Measurements from ENCODE around the gene VPS13D. TPM values are rescaled to one million over a fixed set of nuclear protein-coding genes. Genes with fewer than 3 reads are reported as not detected.
A peak's percentile ranks its signal among the peaks of the same experiment; 100 is the strongest.

VPS13D gene
- total RNA-seq, 1 donor: 37.5 TPM

DNA sequence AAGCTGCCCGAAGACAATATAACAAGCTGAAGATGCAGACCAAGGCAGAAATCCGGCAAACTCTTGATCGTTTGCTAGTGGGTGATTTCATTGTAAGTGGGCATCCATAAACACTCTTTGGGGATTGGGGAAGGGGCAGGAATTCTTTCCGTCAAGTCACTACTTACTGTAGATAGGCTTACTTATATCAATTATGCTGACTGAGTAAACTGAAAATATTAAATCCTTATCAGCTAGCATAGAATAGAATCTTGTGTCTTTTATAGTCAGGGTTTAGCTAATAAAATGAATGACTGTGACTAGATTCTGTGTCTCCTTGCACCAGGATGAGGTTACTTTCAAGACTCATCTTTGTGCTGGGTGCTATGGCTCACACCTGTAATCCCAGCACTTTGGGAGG is 41.2 kb downstream of the VPS13D start:
- DNase-seq (ENCODE audit: low read depth): no peak
- no peak overlapping the region for H3K4me3 ChIP-seq (ENCODE audit: low read depth, low read length)
- TF ChIP-seq, protein P1, sequence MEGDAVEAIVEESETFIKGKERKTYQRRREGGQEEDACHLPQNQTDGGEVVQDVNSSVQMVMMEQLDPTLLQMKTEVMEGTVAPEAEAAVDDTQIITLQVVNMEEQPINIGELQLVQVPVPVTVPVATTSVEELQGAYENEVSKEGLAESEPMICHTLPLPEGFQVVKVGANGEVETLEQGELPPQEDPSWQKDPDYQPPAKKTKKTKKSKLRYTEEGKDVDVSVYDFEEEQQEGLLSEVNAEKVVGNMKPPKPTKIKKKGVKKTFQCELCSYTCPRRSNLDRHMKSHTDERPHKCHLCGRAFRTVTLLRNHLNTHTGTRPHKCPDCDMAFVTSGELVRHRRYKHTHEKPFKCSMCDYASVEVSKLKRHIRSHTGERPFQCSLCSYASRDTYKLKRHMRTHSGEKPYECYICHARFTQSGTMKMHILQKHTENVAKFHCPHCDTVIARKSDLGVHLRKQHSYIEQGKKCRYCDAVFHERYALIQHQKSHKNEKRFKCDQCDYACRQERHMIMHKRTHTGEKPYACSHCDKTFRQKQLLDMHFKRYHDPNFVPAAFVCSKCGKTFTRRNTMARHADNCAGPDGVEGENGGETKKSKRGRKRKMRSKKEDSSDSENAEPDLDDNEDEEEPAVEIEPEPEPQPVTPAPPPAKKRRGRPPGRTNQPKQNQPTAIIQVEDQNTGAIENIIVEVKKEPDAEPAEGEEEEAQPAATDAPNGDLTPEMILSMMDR (IDR thresholded peaks at IDR 0.05; ENCODE audit: insufficient read depth, low read length): no peak

DNA sequence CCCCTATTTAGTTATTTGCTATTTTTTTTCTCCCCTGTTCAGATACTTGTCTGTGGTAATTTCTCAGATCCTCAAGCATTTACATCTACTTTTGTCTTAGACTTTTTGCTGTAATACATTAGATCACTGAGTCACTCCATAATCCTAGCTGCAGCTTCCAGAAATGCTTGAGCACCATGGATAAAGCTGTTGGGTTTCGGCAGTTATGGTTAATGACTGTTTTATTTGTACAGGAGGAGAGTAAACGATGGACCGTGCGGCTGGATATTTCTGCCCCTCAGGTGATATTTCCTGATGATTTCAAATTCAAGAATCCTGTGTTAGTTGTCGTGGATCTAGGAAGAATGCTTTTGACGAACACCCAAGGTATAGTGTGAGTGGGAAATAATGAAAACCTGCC is 42.9 kb downstream of the VPS13D start:
- TF ChIP-seq, protein P1 (IDR thresholded peaks at IDR 0.05; ENCODE audit: insufficient read depth, low read length): no peak
- no peak overlapping the region for H3K4me3 ChIP-seq (ENCODE audit: low read depth, low read length)
- DNase-seq (ENCODE audit: low read depth): no peak

DNA sequence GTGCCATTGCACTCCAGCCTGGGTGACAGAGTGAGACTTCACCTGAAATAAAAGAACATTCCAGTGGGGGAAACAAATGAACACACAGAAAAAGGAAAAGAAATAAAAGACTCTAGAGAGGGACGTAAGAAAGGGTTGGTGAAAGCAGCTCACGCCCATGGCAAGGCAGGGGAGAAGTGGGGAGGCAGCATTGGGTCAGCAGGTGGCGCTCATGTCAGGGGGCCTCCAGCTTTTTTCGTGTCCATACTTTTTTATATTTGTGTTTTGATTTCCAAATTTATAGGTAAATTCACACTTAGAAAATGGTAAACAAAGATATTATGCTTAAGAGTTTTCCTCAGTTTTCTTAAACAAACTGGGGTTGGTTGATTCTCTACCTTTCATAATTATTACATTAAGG is 45.5 kb downstream of the VPS13D start:
- TF ChIP-seq, protein P1 (IDR thresholded peaks at IDR 0.05; ENCODE audit: insufficient read depth, low read length): peak; percentile 92

DNA sequence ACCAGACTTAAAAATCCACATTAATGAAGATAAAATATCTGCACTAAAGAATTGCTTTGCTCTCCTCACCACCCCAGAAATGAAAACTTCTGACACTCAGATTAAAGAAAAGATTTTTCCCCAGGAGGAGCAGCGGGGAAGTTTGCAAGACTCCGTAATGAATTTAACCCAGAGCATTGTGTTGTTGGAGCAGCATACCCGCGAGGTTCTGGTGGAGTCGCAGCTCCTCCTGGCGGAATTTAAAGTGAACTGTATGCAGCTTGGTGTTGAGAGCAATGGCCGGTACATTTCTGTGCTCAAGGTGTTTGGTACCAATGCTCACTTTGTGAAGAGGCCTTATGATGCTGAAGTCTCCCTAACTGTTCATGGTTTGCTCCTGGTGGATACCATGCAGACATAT is 46.4 kb downstream of the VPS13D start:
- no peak overlapping the region for H3K4me3 ChIP-seq (ENCODE audit: low read depth, low read length)
- DNase-seq (ENCODE audit: low read depth): peak; percentile 73
- TF ChIP-seq, protein P1 (IDR thresholded peaks at IDR 0.05; ENCODE audit: insufficient read depth, low read length): peak; percentile 76

More for the DNA sequence above, 45.5 kb downstream of the VPS13D start:
- H3K4me3 ChIP-seq (ENCODE audit: low read depth, low read length): no peak overlapping the region
- peak; percentile 30 for DNase-seq (ENCODE audit: low read depth)

DNA sequence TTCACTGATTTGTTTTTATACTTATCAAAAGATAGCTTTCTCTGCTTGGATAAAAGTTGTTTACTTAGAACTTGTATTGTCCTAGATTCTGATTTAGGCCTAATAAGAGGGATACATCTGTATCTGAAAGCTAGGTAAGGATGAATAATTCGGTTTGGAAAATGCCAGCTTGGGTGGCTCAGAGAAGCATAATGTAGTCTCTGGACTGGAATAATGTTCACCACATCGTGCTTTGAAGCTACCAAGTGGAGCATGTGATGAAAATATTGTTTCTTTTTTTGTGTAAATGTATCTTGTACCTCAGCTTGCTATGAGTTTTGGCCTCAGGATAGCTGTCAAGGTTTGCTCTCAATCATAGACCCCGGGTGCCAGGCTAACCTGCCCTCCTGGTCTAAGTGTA is 49.2 kb downstream of the VPS13D start:
- no peak overlapping the region for H3K4me3 ChIP-seq (ENCODE audit: low read depth, low read length)
- TF ChIP-seq, protein P1 (IDR thresholded peaks at IDR 0.05; ENCODE audit: insufficient read depth, low read length): no peak
- no peak for DNase-seq (ENCODE audit: low read depth)

DNA sequence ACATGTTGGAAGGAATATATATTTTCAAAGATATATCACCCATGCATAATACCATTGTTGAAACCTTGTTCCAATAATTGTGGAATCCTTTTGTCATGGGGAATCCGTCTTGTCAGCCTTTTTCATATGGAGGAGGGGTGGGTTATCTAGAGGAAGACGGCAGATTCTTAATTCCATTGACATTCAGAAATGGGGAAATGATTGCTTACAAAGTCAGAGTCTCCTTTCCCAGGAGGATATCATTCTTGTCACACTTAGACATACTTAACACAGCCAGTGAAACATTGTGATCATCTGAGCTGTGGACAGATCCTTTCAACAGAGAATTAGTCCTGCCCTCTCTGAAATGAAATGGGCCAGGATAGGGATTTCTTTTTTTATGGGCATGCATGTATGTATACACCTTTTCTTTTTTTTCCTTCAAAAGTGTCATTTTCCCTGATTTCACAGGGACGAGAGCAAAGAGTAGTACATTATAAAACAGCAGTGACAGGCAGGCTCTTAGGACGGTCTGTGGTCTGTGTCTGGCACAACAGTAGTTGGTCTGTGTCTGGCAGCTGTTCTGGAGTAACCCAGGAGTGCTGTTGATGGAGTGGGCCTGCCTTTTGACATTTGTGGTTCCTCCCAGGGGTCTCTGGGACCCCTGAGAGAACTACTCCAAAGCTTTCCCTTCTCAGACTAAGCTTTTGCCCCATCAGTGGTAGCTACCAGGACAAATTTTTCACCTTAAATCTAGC is 50.1 kb downstream of the VPS13D start:
- TF ChIP-seq, protein P1 (IDR thresholded peaks at IDR 0.05; ENCODE audit: insufficient read depth, low read length): no peak
- no peak overlapping the region for H3K4me3 ChIP-seq (ENCODE audit: low read depth, low read length)
- no peak for DNase-seq (ENCODE audit: low read depth)

DNA sequence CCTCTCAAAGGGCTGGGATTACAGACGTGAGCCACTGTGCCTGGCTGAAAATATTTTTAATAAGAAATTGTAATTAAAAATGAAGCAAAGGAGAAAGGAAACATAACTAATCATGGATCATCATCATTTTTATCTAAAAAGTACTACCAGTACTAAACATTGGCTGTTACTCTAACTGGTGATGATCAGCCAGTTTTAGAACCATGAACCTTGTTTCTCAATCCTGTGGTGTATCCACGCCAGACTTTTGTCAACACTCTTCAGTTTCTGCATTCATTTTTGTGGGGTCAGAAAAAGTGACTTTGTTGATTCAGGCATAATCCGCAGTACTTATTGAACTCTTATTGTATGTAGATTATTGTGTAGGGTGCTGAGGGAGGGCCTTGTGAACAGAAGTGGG is 52.3 kb downstream of the VPS13D start:
- TF ChIP-seq, protein P1 (IDR thresholded peaks at IDR 0.05; ENCODE audit: insufficient read depth, low read length): no peak
- DNase-seq (ENCODE audit: low read depth): no peak

More for the DNA sequence above, 52.3 kb downstream of the VPS13D start:
- H3K4me3 ChIP-seq (ENCODE audit: low read depth, low read length): no peak overlapping the region
